CD4-positive, alpha-beta T cell treated with Interleukin-4 for 1 hour (primary cell): ENCODE results near the gene PHACTR1.

Experiments
- DNase-seq, 2 donors: peaks; one replicate each; pipeline ENCODE4 v3.0.0-alpha.2; 2020 to 2022

The PHACTR1 gene

DNA sequence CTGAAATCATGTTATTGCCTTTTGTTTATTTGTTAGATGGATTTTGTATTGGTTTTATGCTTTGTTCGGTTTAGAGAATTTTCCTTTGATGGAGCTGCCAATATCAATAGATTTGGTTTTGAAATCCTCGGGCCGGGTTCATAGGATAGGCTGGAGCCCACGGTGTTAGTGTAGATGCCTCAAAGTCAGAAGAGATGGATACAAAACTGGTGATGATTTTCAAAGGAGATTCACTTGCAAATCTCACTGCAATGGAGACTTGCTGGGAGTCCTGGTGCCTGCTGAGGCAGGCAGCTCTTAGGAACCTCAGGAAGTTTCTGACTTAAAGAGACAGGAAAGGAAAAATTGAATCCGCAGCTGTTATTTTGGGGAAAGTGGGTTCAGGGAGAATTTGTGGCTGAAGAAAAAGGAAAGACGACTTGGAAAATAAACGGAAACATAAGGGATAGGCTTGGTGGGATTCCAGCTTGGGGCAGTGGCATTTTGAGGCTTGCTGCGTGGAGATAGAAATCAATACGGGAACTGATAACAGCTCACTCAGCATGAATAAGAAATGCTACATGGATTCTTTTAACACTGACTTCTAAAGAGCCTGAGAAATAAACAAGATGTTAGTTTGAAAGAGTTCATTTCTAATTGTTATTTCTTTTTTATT, 241.6 kb downstream of the PHACTR1 start:
- DNase-seq = no peak

DNA sequence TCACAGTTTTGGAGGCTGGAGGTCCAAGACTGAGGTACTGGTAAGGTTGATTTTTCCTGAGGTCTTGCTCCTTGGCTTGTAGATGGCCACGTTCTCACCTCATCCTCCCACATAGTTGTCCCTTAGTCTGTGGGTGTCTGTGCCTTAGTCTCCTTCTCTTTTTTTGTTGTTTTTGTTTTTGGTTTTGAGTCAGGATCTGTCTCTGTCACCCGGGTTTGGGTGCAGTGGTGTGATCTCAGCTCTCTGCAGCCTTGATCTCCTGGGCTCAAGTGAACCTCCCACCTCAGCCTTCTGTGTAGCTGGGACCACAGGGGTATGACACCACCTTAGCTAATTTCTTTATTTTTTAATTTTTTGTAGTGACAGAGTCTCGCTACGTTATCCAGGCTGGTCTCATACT, 245.2 kb downstream of the PHACTR1 start:
- no peak for DNase-seq

DNA sequence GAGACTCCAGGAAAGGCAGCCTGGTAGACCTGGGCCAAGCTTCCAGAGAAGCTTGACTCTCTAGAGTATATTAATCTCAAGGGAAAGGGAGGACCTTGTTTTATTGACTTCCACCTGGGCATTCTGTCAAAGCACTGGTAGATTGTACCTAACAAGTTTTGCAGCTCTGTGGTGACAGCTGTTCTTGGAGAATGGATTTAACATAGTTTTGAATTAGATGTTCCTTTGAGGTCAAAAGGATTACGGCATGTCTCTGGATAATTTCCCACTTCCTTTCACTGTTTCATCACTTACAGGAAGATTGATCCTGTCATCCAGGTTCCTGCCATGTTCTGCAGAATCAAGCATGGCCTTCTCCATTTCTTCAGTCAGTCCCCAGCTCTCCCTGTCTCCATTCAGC, 246.0 kb downstream of the PHACTR1 start:
- DNase-seq = no peak

DNA sequence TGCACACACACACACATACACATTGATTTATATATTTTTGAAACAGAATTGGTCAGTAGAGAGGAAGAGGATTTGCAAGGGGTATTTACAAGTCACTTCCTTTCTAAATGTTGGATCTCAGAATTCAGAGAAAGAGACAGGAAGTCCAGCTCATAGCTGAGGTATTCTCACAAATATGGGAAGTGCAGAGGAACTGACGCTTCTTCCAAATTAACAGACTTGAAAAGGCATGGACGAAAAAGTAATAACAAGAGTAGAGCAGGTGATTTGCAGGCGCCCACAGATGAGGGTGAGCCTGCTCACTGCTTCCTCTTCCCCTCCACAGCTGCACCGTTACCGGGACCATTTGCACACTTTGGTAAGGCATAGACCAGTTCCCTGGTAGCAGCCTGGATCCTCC, 246.4 kb downstream of the PHACTR1 start:
- DNase-seq = peak in 1 of 2 donors; percentile 4

DNA sequence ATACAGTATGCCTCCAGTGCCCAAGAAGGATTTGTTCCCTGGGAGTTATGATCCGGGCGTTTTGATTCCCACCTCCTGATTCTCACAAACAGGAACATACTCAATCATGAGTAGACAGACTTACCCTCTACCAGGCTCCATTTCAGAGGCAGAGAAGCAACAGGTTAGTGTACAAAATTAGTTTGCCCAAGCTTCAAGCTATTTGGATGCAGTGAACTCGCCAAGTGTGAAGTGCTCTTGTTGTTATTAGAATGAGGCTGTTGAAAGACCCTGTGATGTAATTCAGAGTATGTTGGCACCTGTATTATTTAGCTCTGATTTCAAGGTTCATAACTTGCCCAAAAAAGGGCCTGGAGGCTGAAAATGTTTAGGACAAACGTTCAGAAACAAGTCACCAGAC, 247.0 kb downstream of the PHACTR1 start:
- DNase-seq = no peak

DNA sequence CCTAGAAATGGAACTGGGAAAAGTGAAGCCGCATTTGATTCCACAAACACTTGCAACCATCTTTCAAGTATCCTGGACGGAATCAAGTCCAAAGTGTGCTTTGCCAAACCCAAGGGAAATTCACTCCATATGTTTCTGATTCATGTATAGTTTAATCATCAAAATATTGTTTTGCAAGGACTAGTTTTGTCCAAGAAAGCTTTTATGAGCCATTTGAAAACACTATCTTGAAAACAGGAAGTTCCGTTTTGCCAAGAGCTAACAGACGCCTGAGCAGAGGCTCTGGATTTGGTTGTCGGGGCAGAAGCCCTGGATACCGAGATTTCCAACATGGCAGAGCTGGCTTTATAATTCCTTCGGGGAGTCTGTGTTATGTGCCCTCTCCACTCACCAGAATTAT, 251.1 kb downstream of the PHACTR1 start:
- no peak for DNase-seq

DNA sequence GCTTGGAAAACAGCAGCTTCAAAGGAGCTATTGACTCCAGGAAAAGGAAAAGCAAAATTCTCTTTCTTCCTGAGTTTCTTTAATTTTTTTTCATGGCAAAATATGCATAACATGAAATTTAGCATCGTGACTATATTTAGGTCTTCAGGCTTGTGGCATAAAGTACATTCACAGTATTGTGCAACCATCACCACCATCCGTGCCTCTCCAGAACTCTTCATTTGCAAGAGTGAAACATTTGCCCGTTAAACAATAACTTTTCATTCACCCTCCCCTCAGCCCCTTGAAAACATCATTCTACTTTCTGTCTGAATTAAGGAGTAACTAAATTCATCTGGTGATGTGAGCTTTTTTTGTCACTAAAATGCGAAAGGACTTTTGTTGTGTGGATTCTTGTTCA, 251.7 kb downstream of the PHACTR1 start:
- no peak for DNase-seq

DNA sequence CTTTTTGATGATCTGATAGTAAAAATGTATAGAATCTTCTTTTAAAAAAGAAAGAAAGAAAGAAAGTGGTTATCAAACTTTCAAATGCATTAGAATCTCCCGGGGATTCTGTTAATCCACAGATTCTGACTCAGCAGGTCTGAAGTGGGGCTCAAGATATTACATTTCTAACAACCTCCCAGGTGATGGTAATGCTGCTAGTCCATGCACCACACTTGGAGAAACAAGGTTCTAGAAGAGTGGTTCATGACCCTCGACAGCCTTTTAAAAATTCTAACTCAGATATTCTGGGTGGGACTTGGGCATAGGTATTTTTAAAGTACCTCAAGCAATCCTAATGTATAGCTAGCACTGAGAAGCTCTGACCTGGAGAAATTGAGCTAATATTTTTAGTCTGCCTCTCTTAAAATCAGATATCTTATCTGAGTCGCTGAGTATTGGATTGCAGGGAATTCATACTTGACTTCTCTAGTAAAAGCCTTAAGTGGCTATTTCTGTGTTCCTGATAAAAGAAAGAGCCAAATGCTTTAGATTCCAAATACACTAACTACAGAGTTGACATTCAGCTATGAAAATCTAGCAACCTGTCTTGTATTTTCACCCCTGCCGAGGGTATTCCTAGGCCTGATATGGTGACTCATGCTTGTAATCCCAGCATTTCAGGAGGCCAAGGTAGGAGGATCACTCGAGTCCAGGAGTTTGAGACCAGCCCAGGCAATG, 252.4 kb downstream of the PHACTR1 start:
- DNase-seq = no peak

DNA sequence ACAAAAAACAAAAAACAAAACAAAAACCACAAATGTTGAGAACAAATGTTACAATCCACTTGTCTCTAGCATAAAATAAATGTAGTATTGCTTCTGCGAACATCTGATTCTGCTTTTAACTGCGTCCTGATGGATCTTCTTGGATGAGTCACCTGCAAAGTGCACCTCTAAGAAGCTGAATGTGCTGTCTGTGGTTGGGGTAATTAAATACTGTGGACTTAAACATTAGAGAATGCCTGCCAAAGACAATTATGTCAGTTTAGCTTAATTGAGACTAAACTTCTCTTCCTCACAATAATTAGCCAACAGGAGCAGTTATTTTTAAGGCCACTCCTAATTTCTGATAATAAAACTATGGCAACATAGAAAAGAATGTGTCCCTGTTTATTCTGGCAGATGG, 253.4 kb downstream of the PHACTR1 start:
- no peak for DNase-seq

DNA sequence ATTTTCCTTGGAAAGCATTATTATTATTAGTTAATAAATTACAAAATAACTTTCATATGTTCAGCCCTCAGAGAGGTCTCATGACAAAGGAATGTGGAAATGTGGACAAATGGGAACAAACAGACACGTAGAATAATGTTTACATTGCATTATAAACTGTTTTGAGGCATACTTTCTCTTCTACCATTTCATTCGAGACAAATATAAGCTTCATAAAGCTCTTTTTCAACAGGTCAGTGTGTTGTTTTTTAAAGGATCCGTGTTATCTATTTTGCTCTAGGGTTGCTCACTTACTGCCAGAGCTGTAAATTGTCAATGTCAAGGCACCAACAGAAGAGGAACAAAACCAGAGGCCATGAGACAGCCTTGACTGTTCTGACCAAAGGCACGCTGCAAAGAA, 256.8 kb downstream of the PHACTR1 start:
- DNase-seq = no peak

DNA sequence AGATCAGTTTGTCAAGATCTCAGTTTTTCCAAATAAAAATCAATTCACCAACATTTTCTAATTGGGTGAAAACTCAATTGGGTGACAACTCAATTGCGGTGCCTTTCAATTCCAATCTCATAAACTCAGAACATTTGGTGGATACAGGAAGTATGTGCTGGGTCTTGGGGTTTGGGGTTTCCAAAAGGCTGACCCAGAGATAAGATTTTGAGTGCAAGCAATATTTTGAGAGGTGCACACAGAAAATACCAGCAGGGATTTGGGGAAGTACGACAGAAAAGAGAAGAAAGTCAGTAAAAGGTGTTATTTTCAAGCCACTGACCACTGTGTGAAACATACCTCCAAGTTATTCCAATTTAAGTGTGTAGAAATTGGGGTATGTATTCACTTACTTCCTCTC, 258.0 kb downstream of the PHACTR1 start:
- no peak for DNase-seq

DNA sequence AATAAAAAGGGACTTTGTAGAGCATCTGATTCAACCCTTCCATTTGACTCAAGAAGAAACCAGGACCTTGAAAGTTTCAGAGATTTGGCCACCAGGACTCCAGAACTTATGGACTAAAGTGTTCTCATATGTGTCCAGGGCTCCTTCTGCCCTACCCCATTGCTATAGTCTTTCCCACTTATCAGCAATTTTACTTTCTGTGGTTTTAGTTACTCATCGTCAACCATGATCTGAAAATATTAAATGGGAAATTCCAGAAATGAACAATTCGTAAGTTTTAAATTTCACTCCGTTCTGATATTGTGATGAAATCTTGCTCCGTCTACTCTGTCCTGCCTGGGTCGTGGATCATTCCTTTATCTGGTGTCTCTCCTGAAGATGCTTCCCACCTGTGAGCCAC, 259.8 kb downstream of the PHACTR1 start:
- DNase-seq = no peak

DNA sequence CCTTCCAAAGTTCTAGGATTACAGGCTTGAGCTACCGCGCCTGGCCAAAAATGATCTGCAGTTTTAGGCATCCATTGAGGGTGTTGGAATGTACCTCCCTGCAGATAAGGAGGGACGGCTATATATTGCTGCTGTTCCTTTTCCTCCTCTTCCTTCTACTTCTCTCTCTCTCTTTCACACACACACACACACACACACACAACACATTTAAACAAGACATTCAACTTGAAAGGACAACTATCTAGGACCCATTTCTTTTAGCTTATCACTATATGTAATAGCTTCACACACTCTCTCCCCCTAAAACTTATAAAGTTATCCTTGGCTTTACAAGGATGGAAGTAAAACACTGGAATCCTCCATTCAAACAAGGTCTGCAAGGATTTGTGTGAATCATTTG, 260.6 kb downstream of the PHACTR1 start:
- no peak for DNase-seq

DNA sequence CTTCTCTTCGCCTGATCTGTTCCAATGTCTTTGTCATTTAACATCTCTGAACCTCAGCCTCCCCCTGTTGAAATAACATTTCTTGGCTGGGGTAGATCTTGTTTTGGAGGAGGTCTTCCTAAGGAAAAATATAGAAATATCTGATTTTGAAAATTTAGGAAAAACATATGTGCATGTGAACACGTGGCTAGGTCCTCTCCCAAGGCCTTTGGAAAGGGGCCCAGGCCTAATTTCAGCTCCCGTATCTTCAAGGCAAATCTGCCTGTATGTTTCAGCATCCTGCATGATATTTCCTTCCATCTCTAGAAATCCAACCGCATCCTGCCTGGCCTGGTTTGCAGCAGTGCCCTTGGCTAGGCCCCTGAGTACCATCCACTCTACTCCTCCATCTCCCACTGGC, 261.2 kb downstream of the PHACTR1 start:
- no peak for DNase-seq

DNA sequence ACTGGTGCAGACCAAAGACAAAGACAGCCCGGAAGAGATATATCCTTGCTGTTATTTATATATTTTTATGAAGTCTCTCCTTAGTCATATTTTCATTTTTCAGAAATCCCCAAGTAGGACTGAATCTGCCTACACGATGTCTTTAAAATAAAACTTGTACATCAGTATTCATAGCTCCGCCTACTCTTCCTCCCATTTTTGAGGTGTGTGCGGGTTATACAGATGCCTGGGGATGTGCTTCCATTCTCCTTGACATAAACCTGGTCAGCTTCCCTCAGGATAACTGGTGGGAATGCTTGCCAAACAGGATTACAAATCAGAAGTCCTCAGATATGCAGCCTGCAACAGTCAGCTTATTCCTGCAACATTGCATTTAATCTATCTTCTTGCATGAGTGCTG, 264.2 kb downstream of the PHACTR1 start:
- no peak for DNase-seq

DNA sequence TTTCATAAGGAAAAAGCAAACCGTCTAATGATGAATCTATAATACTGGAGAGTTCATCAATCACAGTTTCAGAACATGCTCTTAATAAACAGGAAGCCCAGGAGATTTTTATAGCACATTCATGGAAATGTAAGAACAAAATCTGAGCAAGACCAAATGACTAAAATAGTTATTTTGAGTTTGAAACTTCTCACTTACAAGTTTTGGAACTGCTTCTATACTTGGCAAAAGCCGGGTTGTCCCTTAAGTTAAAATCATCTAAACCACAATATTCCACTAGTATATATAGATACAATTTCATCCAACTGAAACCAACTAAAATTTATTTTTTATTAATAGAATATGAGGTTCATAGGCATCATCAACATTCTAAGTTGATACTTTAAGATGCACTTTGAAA, 268.2 kb downstream of the PHACTR1 start:
- no peak for DNase-seq

DNA sequence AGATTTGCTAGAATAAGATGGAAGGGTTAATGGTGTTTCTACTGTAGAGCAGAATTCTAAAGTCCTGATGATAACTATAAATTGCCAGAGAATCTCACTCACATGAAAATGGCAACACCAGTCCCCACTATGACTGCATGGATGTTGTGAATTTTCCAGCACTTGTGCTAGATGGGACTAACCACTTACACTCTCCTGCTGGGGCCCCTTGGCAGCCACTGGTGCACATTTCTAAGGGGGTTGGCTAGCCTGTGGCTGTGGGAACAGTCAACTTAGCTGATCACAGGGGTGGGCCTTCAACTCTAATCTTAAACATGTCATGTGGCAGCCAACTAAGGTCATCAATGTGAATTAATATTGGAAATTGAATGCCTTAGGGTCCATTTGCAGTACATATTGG, 271.2 kb downstream of the PHACTR1 start:
- DNase-seq = no peak

DNA sequence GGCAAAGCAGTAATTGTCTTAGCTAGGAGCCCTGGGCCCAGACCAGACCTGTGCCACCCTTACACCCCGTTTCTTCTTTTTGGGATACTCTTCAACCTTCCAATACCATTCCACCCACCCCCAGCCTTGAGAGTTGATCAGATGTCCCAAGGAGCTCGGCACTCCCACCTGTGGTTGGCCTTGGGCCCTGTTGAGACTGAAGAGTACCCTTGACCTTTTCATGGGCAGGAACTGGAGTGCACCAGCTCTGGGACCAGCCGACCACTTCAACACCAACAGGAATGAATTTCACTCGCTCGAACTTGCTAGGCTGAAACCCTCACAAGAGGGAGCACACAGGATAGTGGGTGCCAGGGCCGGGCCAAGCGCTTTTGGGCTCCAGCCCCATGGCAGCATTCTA, 273.6 kb downstream of the PHACTR1 start:
- DNase-seq = no peak

DNA sequence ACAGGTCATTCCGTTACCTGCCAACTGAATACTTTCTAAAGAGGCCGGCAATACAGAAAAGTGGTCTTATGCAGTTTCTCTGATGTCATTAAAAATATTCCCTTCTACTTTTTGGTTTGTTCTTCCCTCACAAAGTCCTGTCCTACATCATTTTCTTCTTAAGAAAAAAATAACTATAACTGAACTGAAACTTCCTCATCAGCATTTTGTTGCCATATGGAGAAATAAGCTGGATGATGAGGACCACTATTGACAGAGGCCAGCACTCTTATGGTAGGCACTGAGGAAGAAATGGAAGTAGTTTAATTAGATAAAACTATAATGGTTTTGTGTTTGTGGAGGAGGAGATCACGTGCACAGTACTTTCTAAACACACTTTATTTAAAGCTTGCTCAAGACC, 274.9 kb downstream of the PHACTR1 start:
- no peak for DNase-seq

DNA sequence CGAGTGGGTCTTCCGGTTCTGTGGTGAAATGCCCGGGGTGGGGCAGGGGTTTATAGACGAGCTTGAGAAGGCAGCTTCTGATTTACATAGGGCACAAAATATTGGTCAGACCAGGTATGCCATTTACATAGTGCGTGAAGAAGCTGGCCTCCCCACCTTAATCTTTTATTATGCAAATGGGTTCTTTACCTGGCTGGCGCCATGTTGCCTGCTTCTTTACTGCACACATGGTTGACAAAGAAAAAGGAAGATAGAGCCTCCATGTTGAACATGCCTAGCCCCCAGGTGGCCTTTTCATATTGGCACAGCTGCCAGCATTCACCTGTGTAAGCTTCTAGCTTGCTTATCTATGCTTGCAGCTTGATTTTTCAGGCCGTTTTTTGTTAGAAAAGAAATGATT, 276.2 kb downstream of the PHACTR1 start:
- no peak for DNase-seq

DNA sequence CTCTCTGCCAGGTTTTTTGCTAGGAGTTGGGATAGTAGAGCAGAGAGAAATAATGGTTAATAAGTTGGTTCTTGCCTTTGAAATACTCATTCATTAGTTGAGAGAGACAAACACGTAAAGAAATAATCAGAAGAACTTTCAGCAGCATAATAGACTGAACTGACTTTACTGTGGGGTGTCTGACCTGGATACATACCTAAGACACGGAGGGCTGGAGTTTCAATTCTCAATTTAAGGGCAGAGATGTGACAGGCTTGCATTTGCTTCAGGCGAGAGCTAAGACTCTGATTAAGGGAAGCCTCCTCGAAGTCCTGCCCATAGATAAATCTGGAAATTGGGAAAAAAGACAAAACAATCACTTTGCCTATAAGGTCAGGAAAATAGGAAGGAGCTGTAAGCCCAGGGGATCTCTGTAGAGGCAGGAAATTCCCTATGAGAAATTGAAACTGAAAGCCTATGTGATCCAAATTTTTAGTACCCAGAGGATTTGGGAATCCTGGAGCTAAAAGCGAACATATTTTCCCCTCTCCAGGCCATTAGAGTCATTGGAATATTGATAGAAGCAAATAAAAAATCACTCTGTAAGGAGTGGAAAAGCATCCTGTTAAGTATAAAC, 276.8 kb downstream of the PHACTR1 start:
- no peak for DNase-seq

DNA sequence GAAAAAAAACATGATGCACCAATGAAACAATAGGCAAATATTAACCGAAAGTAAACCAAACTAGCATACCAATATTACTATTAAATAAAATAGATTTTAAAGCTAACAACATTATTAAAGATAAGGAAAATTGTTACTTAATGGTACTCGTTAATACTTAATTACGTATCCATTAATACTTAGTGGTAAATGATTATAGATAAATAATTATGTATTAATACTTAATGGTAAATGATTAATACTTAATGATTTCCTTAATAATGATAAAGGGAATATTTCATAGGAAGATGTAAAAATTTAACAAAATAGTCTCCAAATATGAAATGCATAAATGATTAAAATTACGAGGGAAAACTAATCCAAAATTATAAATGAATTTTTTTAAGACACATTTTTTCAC, 278.9 kb downstream of the PHACTR1 start:
- DNase-seq = no peak

DNA sequence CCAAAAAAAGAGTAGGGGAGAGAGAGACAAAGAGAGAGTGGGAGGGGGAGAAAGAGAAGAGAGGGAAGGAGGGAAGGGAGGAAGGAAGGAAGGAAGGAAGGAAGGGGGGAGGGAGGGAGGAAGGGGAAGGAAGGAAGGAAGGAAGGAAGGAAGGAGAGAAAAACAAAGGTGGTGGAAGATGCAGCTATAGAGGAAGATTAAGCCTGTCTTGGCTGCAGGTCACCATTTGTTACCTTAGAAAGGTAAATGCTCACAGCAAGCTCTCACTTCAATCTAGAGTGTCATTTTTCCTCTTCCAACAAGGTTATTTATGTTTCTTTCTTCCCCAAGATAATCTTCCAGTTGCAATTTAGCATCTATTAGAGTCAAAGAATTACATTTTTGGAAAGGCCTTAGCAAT, 284.0 kb downstream of the PHACTR1 start:
- DNase-seq = no peak

DNA sequence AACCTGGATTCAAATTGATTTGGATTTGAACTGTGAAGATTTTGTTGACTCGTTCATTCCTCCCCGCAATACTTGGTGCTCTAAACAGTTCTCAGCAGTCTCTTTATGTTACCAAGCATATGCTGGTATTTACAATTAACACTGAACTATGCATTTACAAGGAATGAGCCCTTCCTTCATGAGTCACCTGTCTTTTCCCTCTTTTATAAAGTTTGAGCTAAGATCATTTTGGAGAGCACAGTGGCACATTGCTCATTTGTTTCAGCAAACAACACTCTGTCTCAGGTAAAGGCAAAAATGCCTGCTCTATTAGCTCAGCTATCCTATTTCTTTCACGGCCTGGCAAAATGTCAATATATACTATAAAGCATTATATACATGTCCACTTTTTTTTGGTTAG, 285.4 kb downstream of the PHACTR1 start:
- no peak for DNase-seq

DNA sequence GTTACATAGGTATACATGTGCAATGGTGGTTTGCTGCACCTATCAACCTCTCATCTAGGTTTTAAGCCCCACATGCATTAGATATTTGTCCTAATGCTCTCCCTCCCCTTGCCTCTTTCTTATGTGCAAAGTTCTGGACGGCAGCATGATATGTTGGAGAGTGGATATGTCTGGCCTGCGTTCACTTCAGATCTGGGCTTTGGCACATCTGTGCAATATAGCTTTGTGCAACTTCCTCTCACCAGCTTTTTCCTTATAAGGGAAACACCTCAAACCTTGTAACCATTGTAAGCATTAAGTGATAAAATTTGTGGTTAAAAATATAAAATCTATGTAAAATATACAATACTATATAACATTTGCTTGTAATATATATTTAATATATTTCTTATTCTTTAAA, 288.0 kb downstream of the PHACTR1 start:
- no peak for DNase-seq
